Prostate gland (tissue), 2 donors: ENCODE measurements around the gene ROBO1. TPM values are rescaled to one million over a fixed set of nuclear protein-coding genes. Genes with fewer than 3 reads are reported as not detected.

Source experiments
- DNase-seq: peaks from one replicate; pipeline ENCODE4 v3.0.0-alpha.2; 2019; ENCODE audit warnings: low spot score
- H3K27ac ChIP-seq, 2 donors: fragments of 200-600 bp; sonication (generic); 2 replicates each; pipeline ENCODE4 v1.5.1; 2017 to 2019
- H3K27me3 ChIP-seq: fragments of 200-600 bp; sonication (generic); replicated peaks from 2 replicates; pipeline ENCODE4 v1.5.1; 2019; ENCODE audit not compliant: insufficient read depth
- H3K36me3 ChIP-seq, 2 donors: fragments of 200-600 bp; sonication (generic); 1 replicate in 1 of 2; 2 replicates in 1 of 2; pipeline versions ENCODE4 v1.5.1 to v1.8.1; 2017 to 2019
- H3K4me1 ChIP-seq: fragments of 200-600 bp; sonication (generic); replicated peaks from 2 replicates; pipeline ENCODE4 v1.5.1; 2019
- H3K4me3 ChIP-seq, 2 donors: fragments of 200-600 bp; sonication (generic); 2 replicates each; pipeline ENCODE4 v1.5.1; 2017 to 2019
- H3K9me3 ChIP-seq: fragments of 200-600 bp; sonication (generic); 2 replicates; pipeline ENCODE4 v1.5.1; 2017
- POLR2A ChIP-seq: fragments of 450-650 bp; IDR thresholded peaks from one replicate; pipeline ENCODE4 v1.6.1; 2016; ENCODE audit warnings: antibody characterized with exemption, mild to moderate bottlenecking
- POLR2AphosphoS5 ChIP-seq: sonication (generic); formaldehyde crosslinking; IDR thresholded peaks from one replicate; pipeline ENCODE4 v1.6.1; 2017; ENCODE audit warnings: antibody characterized with exemption
- WGBS: methylation state at CpG from one replicate; pipeline ENCODE4 v1.1.5; 2018; 5-methylcytosine and 5-hydroxymethylcytosine counted together
- intact Hi-C: fragments of 100-400 bp; cut with DNase I; formaldehyde crosslinking; loops from one replicate; pipeline ENCODE4 v1.14.2; 2022
- total RNA-seq, 2 donors: library from RNA; depleted of rRNA; stranded (reverse); fragments of >200 nt; gene quantifications; one replicate each; pipeline ENCODE4 v1.1.0, GENCODE V29; 2016
- TF ChIP-seq, protein P1 (sequence below), 4 experiments: fragments of 200-600 bp in 2 of 4; fragments of 450-650 bp in 2 of 4; sonication (generic) in 2 of 4; IDR thresholded peaks; 1 replicate in 3 of 4; 2 replicates in 1 of 4; pipeline ENCODE4 v1.5.1; 2016 to 2019; ENCODE audit warnings: antibody characterized with exemption in 4 of 4, mild to moderate bottlenecking in 2 of 4, moderate library complexity in 2 of 4

Gene ROBO1
- total RNA-seq, 2 donors from 2014 or later: 37.6 to 50.8 TPM

DNA sequence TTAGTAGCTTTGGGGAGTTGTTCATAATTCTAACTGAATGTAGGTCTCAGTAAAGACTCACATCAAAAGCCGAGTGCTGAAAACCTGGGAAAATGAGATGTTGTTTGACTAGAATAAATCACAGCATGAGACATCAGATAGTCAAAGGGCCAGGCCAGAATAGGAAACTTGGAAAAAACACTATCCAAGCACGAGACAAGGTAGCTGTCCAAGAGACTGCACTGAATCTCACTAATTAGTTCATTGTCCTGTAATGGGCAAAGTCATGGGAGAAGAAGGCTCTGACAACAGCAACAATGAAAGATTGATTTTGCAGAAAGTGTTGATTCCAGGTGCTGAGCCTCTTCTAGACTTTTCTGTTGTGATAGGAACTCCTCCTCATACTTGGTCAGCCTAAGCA lies 314.2 kb downstream of the ROBO1 start:
- Histone ChIP-seq H3K27me3 (no peaks in the 10 kb centered on the region), H3K27ac (no peak overlapping the region), H3K4me1 (no peaks in the 10 kb centered on the region), H3K36me3 (no peaks in the 10 kb centered on the region), H3K4me3 (no peak overlapping the region), H3K9me3 (no peaks in the 10 kb centered on the region)
- DNase-seq: no peak
- TF ChIP-seq POLR2A (no peak), POLR2AphosphoS5 (no peak)
- TF ChIP-seq, protein P1, sequence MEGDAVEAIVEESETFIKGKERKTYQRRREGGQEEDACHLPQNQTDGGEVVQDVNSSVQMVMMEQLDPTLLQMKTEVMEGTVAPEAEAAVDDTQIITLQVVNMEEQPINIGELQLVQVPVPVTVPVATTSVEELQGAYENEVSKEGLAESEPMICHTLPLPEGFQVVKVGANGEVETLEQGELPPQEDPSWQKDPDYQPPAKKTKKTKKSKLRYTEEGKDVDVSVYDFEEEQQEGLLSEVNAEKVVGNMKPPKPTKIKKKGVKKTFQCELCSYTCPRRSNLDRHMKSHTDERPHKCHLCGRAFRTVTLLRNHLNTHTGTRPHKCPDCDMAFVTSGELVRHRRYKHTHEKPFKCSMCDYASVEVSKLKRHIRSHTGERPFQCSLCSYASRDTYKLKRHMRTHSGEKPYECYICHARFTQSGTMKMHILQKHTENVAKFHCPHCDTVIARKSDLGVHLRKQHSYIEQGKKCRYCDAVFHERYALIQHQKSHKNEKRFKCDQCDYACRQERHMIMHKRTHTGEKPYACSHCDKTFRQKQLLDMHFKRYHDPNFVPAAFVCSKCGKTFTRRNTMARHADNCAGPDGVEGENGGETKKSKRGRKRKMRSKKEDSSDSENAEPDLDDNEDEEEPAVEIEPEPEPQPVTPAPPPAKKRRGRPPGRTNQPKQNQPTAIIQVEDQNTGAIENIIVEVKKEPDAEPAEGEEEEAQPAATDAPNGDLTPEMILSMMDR (IDR thresholded peaks at IDR 0.05): no peak
- intact Hi-C loops: no loop called here
- 61% methylated on average over 2 of the region's 2 CpGs for WGBS

GRCh38 chr3:79436387-79436786 lies 331.4 kb downstream of the ROBO1 start:
- TF ChIP-seq POLR2AphosphoS5 (no peak), POLR2A (no peak)
- TF ChIP-seq, protein P1 (IDR thresholded peaks at IDR 0.05): no peak
- no peak overlapping the region for H3K4me3 ChIP-seq
- WGBS: 97% methylated on average over 1 of the region's 1 CpG
- H3K36me3 ChIP-seq: no peaks in the 10 kb centered on the region
- no peaks in the 10 kb centered on the region for H3K27me3 ChIP-seq
- no peaks in the 10 kb centered on the region for H3K9me3 ChIP-seq
- DNase-seq: no peak
- no peak overlapping the region for H3K27ac ChIP-seq
- no peaks in the 10 kb centered on the region for H3K4me1 ChIP-seq
- intact Hi-C loops: no loop called here

GRCh38 chr3:79427081-79427480 lies 340.7 kb downstream of the ROBO1 start:
- Histone ChIP-seq H3K36me3 (no peaks in the 10 kb centered on the region), H3K4me3 (no peak overlapping the region), H3K27ac (no peak overlapping the region), H3K4me1 (no peaks in the 10 kb centered on the region), H3K27me3 (no peaks in the 10 kb centered on the region), H3K9me3 (no peaks in the 10 kb centered on the region)
- TF ChIP-seq POLR2A: no peak
- no peak for TF ChIP-seq POLR2AphosphoS5
- TF ChIP-seq, protein P1 (IDR thresholded peaks at IDR 0.05): no peak
- WGBS: 78% methylated on average over 5 of the region's 5 CpGs
- DNase-seq: no peak
- intact Hi-C loops: no loop called here

DNA sequence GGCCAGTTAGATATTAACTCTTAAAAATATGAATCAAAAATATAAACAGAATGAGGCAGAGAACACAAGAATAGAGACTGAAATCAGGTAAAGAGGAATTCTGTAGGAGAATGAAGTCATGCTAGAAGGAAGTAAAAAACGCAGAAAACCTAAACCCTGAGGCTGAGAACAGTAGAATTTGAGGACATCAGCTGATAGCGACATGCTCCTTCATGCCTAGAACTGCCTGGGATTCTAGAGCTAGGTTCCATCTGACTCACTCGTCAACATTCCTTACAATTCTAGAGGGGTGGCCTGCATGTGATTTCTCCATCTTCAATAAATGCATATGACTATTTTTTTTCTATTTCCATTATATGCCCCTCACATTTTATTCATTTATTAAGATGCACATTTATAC lies 343.0 kb downstream of the ROBO1 start:
- intact Hi-C loops: no loop called here
- H3K27ac ChIP-seq: no peak overlapping the region
- no peaks in the 10 kb centered on the region for H3K4me1 ChIP-seq
- DNase-seq: no peak
- TF ChIP-seq, protein P1 (IDR thresholded peaks at IDR 0.05): no peak
- TF ChIP-seq POLR2A (no peak), POLR2AphosphoS5 (no peak)
- no peaks in the 10 kb centered on the region for H3K27me3 ChIP-seq
- no peaks in the 10 kb centered on the region for H3K36me3 ChIP-seq
- no peak overlapping the region for H3K4me3 ChIP-seq
- WGBS: 76% methylated on average over 3 of the region's 3 CpGs
- no peaks in the 10 kb centered on the region for H3K9me3 ChIP-seq

- intact Hi-C loops: no loop called here
- DNase-seq: no peak
- no peak overlapping the region for H3K27ac ChIP-seq
- H3K4me1 ChIP-seq: no peaks in the 10 kb centered on the region
- TF ChIP-seq, protein P1 (IDR thresholded peaks at IDR 0.05): no peak
- TF ChIP-seq POLR2AphosphoS5 (no peak), POLR2A (no peak)
- no peaks in the 10 kb centered on the region for H3K36me3 ChIP-seq
- 84% methylated on average over 5 of the region's 5 CpGs for WGBS
- H3K9me3 ChIP-seq: no peaks in the 10 kb centered on the region
- no peaks in the 10 kb centered on the region for H3K27me3 ChIP-seq
- H3K4me3 ChIP-seq: no peak overlapping the region
Observed at GRCh38 chr3:79423417-79423816, 344.4 kb downstream of the ROBO1 start.
